Calu3 (cell line): Measurements from ENCODE around the gene GRHL1. TPM values are rescaled to one million over a fixed set of nuclear protein-coding genes. Genes with fewer than 3 reads are reported as not detected.

Experiments
- BruUV-seq: library from RNA; stranded (reverse); fragments of 400-500 nt; replicated peaks from 2 replicates; lab custom pipeline; 2021; lab: Mats Ljungman, UMichigan
- CTCF ChIA-PET: fragments of 300-600 bp; sonication (Branson Sonifier 250); formaldehyde crosslinking; loops from one replicate; lab custom pipeline; 2022; ENCODE audit warnings: antibody characterized with exemption; lab: Charles Lee
- DNase-seq: peaks from one replicate; pipeline ENCODE4 v3.0.0; 2022
- H3K27ac Mint-ChIP-seq: one replicate; pipeline ENCODE4 v1.8.0; 2022; ENCODE audit warnings: mixed read lengths; ENCODE audit not compliant: unreplicated experiment
- H3K27me3 Mint-ChIP-seq: one replicate; pipeline ENCODE4 v1.8.0; 2022; ENCODE audit warnings: mixed read lengths; ENCODE audit not compliant: unreplicated experiment
- H3K36me3 Mint-ChIP-seq: one replicate; pipeline ENCODE4 v1.8.0; 2022; ENCODE audit warnings: mild to moderate bottlenecking, moderate library complexity, mixed read lengths; ENCODE audit not compliant: insufficient read depth, unreplicated experiment
- H3K4me1 Mint-ChIP-seq: one replicate; pipeline ENCODE4 v1.8.0; 2022; ENCODE audit warnings: mild to moderate bottlenecking, low read depth, mixed read lengths; ENCODE audit not compliant: unreplicated experiment
- H3K4me3 Mint-ChIP-seq: one replicate; pipeline ENCODE4 v1.8.0; 2022; ENCODE audit warnings: mild to moderate bottlenecking, low read depth, moderate library complexity, mixed read lengths; ENCODE audit not compliant: unreplicated experiment
- H3K9me3 Mint-ChIP-seq: one replicate; pipeline ENCODE4 v1.8.0; 2022; ENCODE audit warnings: low read depth, mixed read lengths; ENCODE audit not compliant: unreplicated experiment
- intact Hi-C: fragments of 100-400 bp; cut with micrococcal nuclease; formaldehyde crosslinking; loops from one replicate; pipeline ENCODE4 v1.10.0; 2022; ENCODE audit not compliant: unreplicated experiment
- total RNA-seq: library from RNA; stranded (reverse); gene quantifications from 2 replicates; pipeline ENCODE4 v1.2.3, GENCODE V29; 2022
- TF ChIP-seq, protein P1 (sequence below): fragments of 200-600 bp; IDR thresholded peaks from one replicate; pipeline ENCODE4 v1.8.0; 2022; ENCODE audit warnings: antibody characterized with exemption; ENCODE audit not compliant: unreplicated experiment

The GRHL1 gene
- total RNA-seq, 1 experiment from 2014 or later, result 11.7 TPM

DNA sequence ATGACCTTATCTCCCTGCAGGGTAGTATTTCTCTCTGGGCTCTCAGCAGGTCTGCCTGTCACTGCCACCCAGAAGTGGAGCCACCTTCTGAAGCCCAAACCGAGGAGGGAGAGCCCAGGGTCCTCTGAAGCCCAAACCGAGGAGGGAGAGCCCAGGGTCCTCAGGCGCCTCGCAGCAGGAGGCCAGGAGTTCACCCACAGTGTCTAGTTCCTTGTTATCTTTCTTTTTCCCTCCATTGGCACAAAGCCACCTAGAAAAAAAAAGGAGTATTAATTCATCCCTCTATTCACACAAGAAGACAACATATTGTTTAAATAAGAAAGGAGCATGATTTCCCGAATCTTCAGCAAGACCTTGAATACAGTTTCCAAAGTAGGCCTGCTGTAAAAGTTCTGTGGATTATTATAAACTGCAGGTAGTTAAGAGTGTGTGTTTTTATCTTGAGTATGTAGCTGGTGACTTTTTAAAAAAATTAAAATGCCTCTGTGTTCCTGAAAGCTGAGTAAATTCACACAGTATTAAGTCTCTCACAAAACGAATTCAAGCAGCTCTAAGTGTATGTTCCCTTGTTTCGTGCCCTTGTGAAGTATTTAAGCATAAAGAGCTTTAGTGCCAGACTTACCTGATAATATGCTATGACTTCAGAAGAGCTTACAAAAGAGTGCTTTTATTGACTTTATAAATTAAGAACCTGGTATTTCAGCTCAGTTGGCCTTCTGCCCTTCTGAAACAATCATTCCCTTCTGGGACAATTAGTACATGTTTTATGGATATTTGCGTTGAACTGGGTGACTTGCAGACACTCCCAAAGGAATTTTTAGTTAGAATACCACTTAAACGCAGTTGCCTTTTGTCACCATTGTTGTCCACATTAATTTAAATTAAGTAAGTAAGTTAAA is 11.7 kb upstream of the GRHL1 start:
- TF ChIP-seq, protein P1, sequence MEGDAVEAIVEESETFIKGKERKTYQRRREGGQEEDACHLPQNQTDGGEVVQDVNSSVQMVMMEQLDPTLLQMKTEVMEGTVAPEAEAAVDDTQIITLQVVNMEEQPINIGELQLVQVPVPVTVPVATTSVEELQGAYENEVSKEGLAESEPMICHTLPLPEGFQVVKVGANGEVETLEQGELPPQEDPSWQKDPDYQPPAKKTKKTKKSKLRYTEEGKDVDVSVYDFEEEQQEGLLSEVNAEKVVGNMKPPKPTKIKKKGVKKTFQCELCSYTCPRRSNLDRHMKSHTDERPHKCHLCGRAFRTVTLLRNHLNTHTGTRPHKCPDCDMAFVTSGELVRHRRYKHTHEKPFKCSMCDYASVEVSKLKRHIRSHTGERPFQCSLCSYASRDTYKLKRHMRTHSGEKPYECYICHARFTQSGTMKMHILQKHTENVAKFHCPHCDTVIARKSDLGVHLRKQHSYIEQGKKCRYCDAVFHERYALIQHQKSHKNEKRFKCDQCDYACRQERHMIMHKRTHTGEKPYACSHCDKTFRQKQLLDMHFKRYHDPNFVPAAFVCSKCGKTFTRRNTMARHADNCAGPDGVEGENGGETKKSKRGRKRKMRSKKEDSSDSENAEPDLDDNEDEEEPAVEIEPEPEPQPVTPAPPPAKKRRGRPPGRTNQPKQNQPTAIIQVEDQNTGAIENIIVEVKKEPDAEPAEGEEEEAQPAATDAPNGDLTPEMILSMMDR, result no peak
- DNase-seq, result no peak
- Mint-ChIP-seq H3K9me3 (no peaks in the 10 kb centered on the region), H3K4me3 (no peak overlapping the region), H3K27ac (no peak overlapping the region), H3K27me3 (peaks cover 5% of the 10 kb centered on the region), H3K36me3 (peaks cover 16% of the 10 kb centered on the region), H3K4me1 (peaks cover 31% of the 10 kb centered on the region)
- intact Hi-C loops, result no loop called here
- CTCF ChIA-PET, result interaction anchor here (0.6 kb wide), 1 partner anchor 171 kb away, joined by 4 read pairs; no protein-coding TSS in a partner anchor
- BruUV-seq, result no TSS peak

- no TSS peak for BruUV-seq
- peaks cover 17% of the 10 kb centered on the region for H3K27me3 Mint-ChIP-seq
- TF ChIP-seq, protein P1, result no peak
- H3K9me3 Mint-ChIP-seq, result no peaks in the 10 kb centered on the region
- CTCF ChIA-PET, result no interaction called here
- DNase-seq, result no peak
- peaks cover 31% of the 10 kb centered on the region for H3K4me1 Mint-ChIP-seq
- H3K27ac Mint-ChIP-seq, result no peak overlapping the region
- intact Hi-C loops, result no loop called here
- H3K36me3 Mint-ChIP-seq, result peaks cover 10% of the 10 kb centered on the region
- H3K4me3 Mint-ChIP-seq, result no peak overlapping the region
Observed at GRCh38 chr2:9941196-9941995, 10.1 kb upstream of the GRHL1 start.

- CTCF ChIA-PET, result no interaction called here
- TF ChIP-seq, protein P1, result no peak
Observed at GRCh38 chr2:9941996-9942390, 9.5 kb upstream of the GRHL1 start.

DNA sequence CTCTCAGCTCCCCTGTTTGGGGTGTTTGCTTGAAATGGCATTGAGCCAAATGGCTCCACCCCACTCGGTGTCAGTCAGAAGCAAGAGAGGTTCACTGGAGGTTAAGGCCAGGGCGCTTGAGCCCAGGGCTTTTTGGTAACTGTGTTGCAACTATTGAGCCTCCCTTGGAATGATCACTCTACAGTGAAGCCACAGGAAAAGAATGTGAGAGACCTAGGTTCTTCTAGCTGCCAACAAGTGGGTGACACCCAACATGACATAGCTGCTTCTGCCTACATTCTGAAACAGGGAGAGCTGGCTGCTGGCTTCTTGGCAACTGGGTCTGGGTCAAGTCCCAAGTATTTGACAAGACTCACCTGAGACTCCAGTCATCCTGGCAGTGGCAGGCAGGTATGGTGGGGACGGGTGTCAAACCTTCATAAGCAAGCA is 7.1 kb upstream of the GRHL1 start:
- Mint-ChIP-seq H3K4me1 (peaks cover 31% of the 10 kb centered on the region), H3K36me3 (peaks cover 4% of the 10 kb centered on the region), H3K27me3 (peaks cover 31% of the 10 kb centered on the region), H3K9me3 (no peaks in the 10 kb centered on the region), H3K27ac (no peak overlapping the region), H3K4me3 (no peak overlapping the region)
- TF ChIP-seq, protein P1, result no peak
- no TSS peak for BruUV-seq
- DNase-seq, result no peak
- intact Hi-C loops, result no loop called here
- CTCF ChIA-PET, result interaction anchor here (0.6 kb wide), 1 partner anchor 31 kb away, joined by 5 read pairs; no protein-coding TSS in a partner anchor

More at GRCh38 chr2:9941996-9942390, 9.5 kb upstream of the GRHL1 start:
- no TSS peak for BruUV-seq
- no peak for DNase-seq
- Mint-ChIP-seq H3K27ac (no peak overlapping the region), H3K9me3 (no peaks in the 10 kb centered on the region), H3K4me1 (peaks cover 31% of the 10 kb centered on the region), H3K4me3 (no peak overlapping the region), H3K36me3 (peaks cover 10% of the 10 kb centered on the region), H3K27me3 (peaks cover 17% of the 10 kb centered on the region)
- intact Hi-C loops, result no loop called here
